ENCODE data around the gene HCRT.
"Not testable (repeated sequence)": the region's sequence is repeated elsewhere in the genome, so short reads cannot be mapped to it uniquely, and the experiment has no call there.

The HCRT gene

GRCh38 chr17:42197564-42198156, 12.4 kb upstream of the HCRT start:
- DNase-seq, result no peak

DNA sequence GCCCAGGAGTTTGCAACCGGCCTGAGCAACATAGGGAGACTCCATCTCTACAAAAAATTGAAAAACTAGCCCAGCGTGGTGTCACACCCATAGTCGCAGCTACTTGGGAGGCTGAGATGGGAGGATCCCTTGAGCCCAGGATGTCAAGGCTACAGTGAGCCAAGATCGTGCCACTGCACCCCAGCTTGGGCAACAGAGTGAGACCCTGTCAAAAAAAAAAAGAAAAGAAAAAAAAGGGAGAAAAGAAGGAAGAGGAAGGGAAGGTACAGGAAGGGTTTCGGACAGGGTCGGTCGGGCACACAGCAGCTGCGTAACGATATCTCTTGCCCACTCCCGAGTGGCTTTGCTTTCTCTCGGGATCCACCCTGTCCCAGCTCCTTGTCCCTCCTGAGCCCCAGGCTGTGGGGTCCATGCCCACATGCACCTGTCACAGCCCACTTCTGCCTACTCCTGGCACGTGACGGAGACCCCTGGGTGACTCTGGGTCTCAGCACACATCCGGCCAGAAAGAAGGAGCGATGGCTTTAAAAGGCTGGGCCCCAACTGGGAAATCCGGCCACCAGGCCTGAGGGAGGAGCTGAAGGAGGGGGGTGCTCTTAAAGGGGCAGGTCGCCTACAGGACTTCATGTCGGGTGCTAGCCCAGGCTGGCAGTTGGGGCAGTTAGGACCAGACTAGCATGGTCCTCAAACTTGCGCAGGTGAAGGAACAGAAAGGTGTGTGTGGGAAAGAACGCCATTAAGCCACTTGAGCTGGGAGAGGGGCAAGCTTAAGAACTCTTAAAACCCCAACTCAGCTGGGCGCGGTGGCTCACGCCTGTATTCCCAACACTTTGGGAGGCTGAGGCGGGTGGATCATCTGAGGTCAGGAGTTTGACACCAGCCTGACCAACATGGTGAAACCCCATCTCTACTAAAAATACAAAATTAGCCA, 9.0 kb upstream of the HCRT start, which contains the start of gene GHDC:
GHDC (minus strand) TSS at position 526 of the 931 bp plus-strand sequence. CDS start 913 bp downstream, outside the sequence.
- DNase-seq, result peak; percentile 68 to 78

- no peak for DNase-seq
Measured at GRCh38 chr17:42193216-42193968, 8.1 kb upstream of the HCRT start.

GRCh38 chr17:42192189-42193126, 7.2 kb upstream of the HCRT start:
- no peak for DNase-seq

GRCh38 chr17:42191275-42191608, 6.0 kb upstream of the HCRT start:
- DNase-seq, result no peak

DNA sequence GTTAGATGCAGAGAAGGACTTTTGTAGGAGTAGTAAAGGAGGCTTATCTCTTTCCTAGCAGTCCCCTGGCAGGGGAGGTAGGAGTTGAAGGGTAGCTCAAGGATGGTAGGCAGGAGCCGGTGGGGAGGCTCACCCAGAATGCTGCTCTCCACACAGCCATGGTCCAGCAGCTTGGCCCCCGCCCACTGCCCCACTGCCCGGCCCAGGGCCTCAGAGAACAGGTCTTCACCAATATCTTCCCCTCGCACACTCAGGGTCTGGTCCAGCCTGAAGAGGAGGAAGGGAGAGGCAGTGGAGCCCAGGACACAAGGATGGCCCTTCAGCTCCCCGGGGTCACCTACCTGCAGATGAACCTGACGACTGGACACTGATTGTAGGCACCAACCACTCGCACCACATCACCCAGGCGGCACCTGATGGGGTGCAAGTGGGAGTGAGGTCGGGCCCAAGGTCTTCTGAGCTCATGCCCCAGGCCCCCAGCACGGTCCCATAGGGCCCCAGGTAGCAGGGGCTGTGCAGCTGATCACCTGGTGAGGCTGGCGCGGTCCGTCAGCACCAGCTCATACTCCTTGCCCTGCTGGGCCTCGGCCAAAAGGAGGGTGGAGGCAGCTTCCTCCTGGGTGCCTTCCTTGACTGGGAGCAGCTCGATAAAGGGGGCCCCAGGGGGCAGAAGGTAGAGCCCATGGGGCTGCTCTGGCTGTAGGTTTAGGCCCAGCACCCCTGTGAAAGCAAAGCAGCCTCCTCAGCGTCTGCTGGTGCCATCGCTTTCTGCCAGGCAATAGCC, 5.4 kb upstream of the HCRT start:
- no peak for DNase-seq

- DNase-seq, result no peak
Measured at GRCh38 chr17:42189651-42189965, 4.4 kb upstream of the HCRT start.

DNA sequence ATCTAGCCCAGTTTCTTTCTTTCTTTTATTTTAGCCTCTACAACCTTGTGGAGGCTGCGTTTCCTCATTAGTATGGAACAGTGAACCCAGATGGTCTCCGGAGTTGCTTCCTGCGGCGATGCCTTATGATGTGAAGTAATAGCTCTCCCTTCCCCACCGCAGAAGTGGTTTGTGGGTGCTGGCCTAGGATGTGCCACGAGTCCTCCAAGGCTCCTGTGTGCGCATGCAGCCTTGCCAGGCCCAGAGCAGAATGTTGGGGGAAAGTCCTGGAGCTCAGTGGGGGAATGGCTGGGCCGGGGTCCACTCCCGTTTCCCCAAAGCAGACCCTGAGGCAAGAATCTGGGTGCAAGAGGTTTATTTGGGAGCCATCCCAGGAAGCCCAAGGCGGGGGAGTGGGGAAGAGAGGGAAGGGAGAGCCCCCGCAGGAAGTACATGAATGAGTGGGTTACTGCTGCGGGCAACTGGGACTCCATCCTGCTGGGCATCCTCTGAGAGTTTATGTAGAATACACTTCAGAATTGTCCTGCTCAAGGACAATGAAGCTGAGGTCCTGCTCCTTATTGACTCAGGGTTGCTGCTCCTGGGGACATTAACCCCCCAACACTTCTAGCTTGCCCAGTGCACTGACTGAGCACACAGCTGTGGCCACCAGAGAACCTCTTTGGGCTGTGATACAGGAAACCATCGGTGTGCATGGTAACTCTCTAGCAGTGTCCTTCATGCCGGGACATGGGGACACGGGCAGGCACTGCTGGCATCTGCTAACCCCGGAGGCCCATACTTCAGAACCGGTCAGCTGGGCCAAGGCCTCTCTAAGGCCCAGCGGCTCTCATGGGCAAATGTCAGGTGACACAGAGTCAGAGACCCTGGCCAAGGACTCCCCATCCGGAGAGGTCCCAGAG, 3.7 kb upstream of the HCRT start:
- no peak for DNase-seq

DNA sequence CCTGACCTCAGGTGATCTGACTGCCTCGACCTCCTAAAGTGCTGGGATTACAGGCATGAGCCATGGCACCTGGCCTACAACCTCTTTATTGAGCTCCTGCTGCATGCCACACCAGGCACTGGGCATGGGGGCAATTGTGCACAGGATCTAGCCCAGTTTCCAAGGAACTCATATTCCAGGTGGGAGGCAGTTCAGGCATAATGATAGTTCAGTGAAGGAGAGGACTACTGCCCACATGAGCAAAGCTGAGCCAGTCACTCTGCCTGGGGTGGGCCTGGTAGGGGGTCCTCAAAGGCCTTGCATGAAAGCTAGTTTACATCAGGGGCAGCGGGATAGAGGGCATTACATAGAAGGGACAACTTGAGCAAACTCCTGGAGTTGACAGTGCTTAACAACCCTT, 2.6 kb upstream of the HCRT start:
- no peak for DNase-seq

GRCh38 chr17:42186191-42186590, 939 bp upstream of the HCRT start:
- not testable (repeated sequence) for DNase-seq

GRCh38 chr17:42185621-42185930, 324 bp upstream of the HCRT start:
- no peak for DNase-seq

- DNase-seq, result peak; percentile 61 to 80
Measured at GRCh38 chr17:42183741-42184711, 1.2 kb downstream of the HCRT start.

GRCh38 chr17:42182927-42183734, 2.1 kb downstream of the HCRT start:
- DNase-seq, result no peak

GRCh38 chr17:42181851-42182207, 3.4 kb downstream of the HCRT start:
- DNase-seq, result no peak

DNA sequence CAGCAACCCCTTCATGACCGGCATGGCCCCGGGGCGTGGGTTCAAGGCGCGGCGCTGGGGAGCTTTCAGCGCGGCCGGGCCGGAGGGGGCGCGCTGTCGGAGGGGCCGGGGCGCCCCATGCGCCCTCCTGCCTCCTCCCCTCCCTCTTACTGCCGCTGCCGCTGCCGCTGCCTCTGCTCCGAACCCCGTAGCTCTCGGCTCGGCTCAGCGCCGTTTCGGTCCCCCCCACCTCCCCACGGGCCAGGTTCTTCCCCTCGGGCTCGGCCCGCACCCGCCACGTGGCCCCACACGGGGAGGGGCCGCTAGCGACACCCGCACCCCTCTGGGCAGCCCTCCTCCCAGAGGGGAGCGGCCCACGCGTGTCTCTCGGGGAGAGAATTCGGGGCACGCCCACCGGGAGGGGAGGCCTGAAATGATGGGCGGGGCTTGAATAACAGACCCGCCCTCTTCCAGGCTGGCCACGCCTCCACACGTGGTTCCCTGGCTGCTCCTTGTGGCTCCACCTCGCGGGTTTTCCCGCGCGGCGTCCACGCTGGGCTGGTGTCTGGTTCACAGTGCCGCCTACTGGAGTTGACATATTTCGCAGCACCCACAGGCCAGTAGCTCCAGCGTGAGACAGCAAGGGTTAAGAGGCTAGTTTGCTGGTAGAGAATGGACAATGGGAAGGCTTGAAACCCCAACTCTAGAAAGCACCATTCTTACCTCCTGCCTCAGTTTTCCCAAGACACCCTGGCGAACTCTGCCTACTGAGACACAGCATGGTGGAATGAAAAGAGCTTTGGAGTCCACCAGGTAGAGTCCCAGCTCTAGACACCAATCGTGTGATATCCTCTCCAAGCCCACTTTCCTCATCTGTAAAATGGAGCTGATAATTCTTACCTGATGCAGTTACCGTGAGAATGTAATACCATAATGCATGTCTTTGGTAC, 4.1 kb downstream of the HCRT start, which contains the start of gene KCNH4:
KCNH4 (minus strand) TSS at position 221 of the 929 bp plus-strand sequence; CDS start at position 24, 197 bp downstream.
- peak; percentile 86 to 93 for DNase-seq

GRCh38 chr17:42180411-42180921, 4.8 kb downstream of the HCRT start:
- DNase-seq, result peak in 1 of 2 experiments; percentile 7

- DNase-seq, result peak in 1 of 2 experiments; percentile 19
Measured at GRCh38 chr17:42179911-42180410, 5.3 kb downstream of the HCRT start.
